Measurements from ENCODE around the gene SYK.

GRCh38 chr9:90867101-90867500 is 65.5 kb downstream of the SYK start:
- TF ChIP-seq CTCF (IDR thresholded peaks at IDR 0.05) (no peak), POLR2A (IDR thresholded peaks at IDR 0.05) (no peak)
